HG03025 (cell line): ENCODE measurements around the gene RYR2.

Experiments
- ATAC-seq: cut with Tn5 transposase; IDR thresholded peaks from one replicate; pipeline ENCODE4 v1.9.1; 2021; ENCODE audit warnings: mild to moderate bottlenecking, moderate library complexity; ENCODE audit not compliant: unreplicated experiment, low FRiP score

The RYR2 gene

GRCh38 chr1:237608433-237608832 lies 566.4 kb downstream of the RYR2 start:
- ATAC-seq, result no peak

GRCh38 chr1:237610157-237610556 lies 568.2 kb downstream of the RYR2 start:
- ATAC-seq, result no peak

- no peak for ATAC-seq
These were observed 572.0 kb downstream of the RYR2 start for GRCh38 chr1:237613984-237614383.

GRCh38 chr1:237619553-237619952 lies 577.6 kb downstream of the RYR2 start:
- no peak for ATAC-seq

- no peak for ATAC-seq
These were observed 592.9 kb downstream of the RYR2 start for GRCh38 chr1:237634922-237635321.

GRCh38 chr1:237638555-237638954 lies 596.6 kb downstream of the RYR2 start:
- ATAC-seq, result no peak

GRCh38 chr1:237640011-237640671 lies 598.2 kb downstream of the RYR2 start:
- ATAC-seq, result no peak

- no peak for ATAC-seq
These were observed 599.0 kb downstream of the RYR2 start for GRCh38 chr1:237640966-237641365.

GRCh38 chr1:237650809-237651208 lies 608.8 kb downstream of the RYR2 start:
- ATAC-seq, result no peak

GRCh38 chr1:237655778-237656177 lies 613.8 kb downstream of the RYR2 start:
- no peak for ATAC-seq

- no peak for ATAC-seq
These were observed 622.4 kb downstream of the RYR2 start for GRCh38 chr1:237664348-237664747.

- no peak for ATAC-seq
These were observed 628.3 kb downstream of the RYR2 start for GRCh38 chr1:237670302-237670701.

- ATAC-seq, result no peak
These were observed 629.3 kb downstream of the RYR2 start for GRCh38 chr1:237671262-237671661.

GRCh38 chr1:237671935-237672334 lies 630.0 kb downstream of the RYR2 start:
- no peak for ATAC-seq

GRCh38 chr1:237672748-237673147 lies 630.8 kb downstream of the RYR2 start:
- ATAC-seq, result no peak

- no peak for ATAC-seq
These were observed 631.6 kb downstream of the RYR2 start for GRCh38 chr1:237673631-237674030.

GRCh38 chr1:237677979-237678378 lies 636.0 kb downstream of the RYR2 start:
- no peak for ATAC-seq

GRCh38 chr1:237679687-237680086 lies 637.7 kb downstream of the RYR2 start:
- no peak for ATAC-seq

- no peak for ATAC-seq
These were observed 639.2 kb downstream of the RYR2 start for GRCh38 chr1:237681210-237681609.

- no peak for ATAC-seq
These were observed 642.3 kb downstream of the RYR2 start for GRCh38 chr1:237684236-237684635.

GRCh38 chr1:237685551-237685950 lies 643.6 kb downstream of the RYR2 start:
- no peak for ATAC-seq

- ATAC-seq, result no peak
These were observed 645.8 kb downstream of the RYR2 start for GRCh38 chr1:237687804-237688203.

GRCh38 chr1:237690656-237691055 lies 648.7 kb downstream of the RYR2 start:
- no peak for ATAC-seq
